HCT116 (cell line): ENCODE data around the gene E2F6. TPM values are rescaled to one million over a fixed set of nuclear protein-coding genes. Genes with fewer than 3 reads are reported as not detected.

ENCODE experiments used
- ATAC-seq: fragments of 200-7000 bp; cut with Tn5 transposase; 2 replicates; pipeline ENCODE4 v1.9.1; 2020; ENCODE audit warnings: mild to moderate bottlenecking, moderate library complexity
- BruUV-seq: library from RNA; stranded (reverse); fragments of 400-500 nt; replicated peaks from 2 replicates; lab custom pipeline; 2021; lab: Mats Ljungman, UMichigan
- CTCF ChIA-PET: fragments of 300-600 bp; sonication (Branson Sonifier 250); formaldehyde crosslinking; loops from one replicate; lab custom pipeline; 2021; ENCODE audit warnings: antibody characterized with exemption; lab: Charles Lee
- POLR2A ChIA-PET: fragments of 300-600, 350-600 bp; sonication (Branson Sonifier 250); formaldehyde crosslinking; loops from one replicate; lab custom pipeline; 2021; ENCODE audit warnings: antibody characterized with exemption; lab: Charles Lee
- RAD21 ChIA-PET, 2 experiments: fragments of 300-600 bp; sonication (Branson Sonifier 250); formaldehyde crosslinking; loops; one replicate each; lab custom pipeline; 2023; ENCODE audit warnings: low total read pairs in 2 of 2; ENCODE audit not compliant: uncharacterized antibody in 2 of 2, unreplicated experiment in 2 of 2, low non-redundant PET in 1 of 2; lab: Charles Lee
- DNase-seq: peaks from one replicate; pipeline ENCODE4 v3.0.0-alpha.2; 2010; ENCODE audit warnings: low read depth, low spot score
- H2AFZ ChIP-seq: fragments of 200-600 bp; shearing (Covaris generic), sonication (generic); 2 replicates; pipeline ENCODE4 v1.6.1; 2017; ENCODE audit warnings: low read depth, mixed run types, mixed read lengths, antibody characterized with exemption, low read length; ENCODE audit not compliant: poor library complexity, severe bottlenecking
- H3K27ac ChIP-seq: 2 replicates; pipeline ENCODE4 v1.5.1; 2012; ENCODE audit warnings: low read depth, low read length
- H3K27me3 ChIP-seq: fragments of 200-600 bp; sonication (generic); 2 replicates; pipeline ENCODE4 v1.6.1; 2016; ENCODE audit warnings: mixed run types, low read length, mixed read lengths; ENCODE audit not compliant: insufficient read depth
- H3K36me3 ChIP-seq, 2 experiments: fragments of 200-500 bp in 1 of 2; fragments of 200-600 bp in 1 of 2; sonication (Bioruptor generic) in 1 of 2; sonication (generic) in 1 of 2; 2 replicates each; pipeline versions ENCODE4 v1.5.1 to v1.6.1; 2014 to 2016; ENCODE audit warnings: low read length in 2 of 2, inconsistent platforms in 1 of 2, mixed read lengths in 1 of 2, mixed run types in 1 of 2; ENCODE audit not compliant: insufficient read depth in 2 of 2, control insufficient read depth in 1 of 2
- H3K4me1 ChIP-seq, 2 experiments: fragments of 200-600 bp in 1 of 2; sonication (generic) in 1 of 2; 2 replicates each; pipeline versions ENCODE4 v1.5.1 to v1.6.1; 2012 to 2017; ENCODE audit warnings: low read length in 2 of 2, inconsistent platforms in 1 of 2, mild to moderate bottlenecking in 1 of 2, mixed read lengths in 1 of 2, mixed run types in 1 of 2, moderate library complexity in 1 of 2; ENCODE audit not compliant: insufficient read depth in 2 of 2, control insufficient read depth in 1 of 2
- H3K4me2 ChIP-seq: fragments of 200-600 bp; sonication (generic); 2 replicates; pipeline ENCODE4 v1.6.1; 2017; ENCODE audit warnings: mixed run types, low read length, mixed read lengths
- H3K4me3 ChIP-seq, 2 experiments: fragments of 200-600 bp in 1 of 2; sonication (generic) in 1 of 2; replicated peaks in 1 of 2; 2 replicates each; pipeline ENCODE4 v1.5.1; 2011 to 2016; ENCODE audit warnings: low read length in 2 of 2, control low read depth in 1 of 2, low read depth in 1 of 2, mild to moderate bottlenecking in 1 of 2, mixed read lengths in 1 of 2, mixed run types in 1 of 2
- H3K79me2 ChIP-seq: fragments of 200-600 bp; sonication (generic); 2 replicates; pipeline ENCODE4 v1.6.1; 2017; ENCODE audit warnings: mild to moderate bottlenecking, mixed run types, low read length, moderate library complexity, mixed read lengths; ENCODE audit not compliant: insufficient read depth
- H3K9ac ChIP-seq: fragments of 200-600 bp; sonication (generic); 2 replicates; pipeline ENCODE4 v1.6.1; 2016; ENCODE audit warnings: low read length, mixed read lengths
- H3K9me2 ChIP-seq: fragments of 200-600 bp; sonication (generic), shearing (Covaris generic); 2 replicates; pipeline ENCODE4 v1.6.1; 2017; ENCODE audit warnings: mixed run types, mild to moderate bottlenecking, moderate library complexity; ENCODE audit not compliant: insufficient read depth
- H3K9me3 ChIP-seq, 2 experiments: fragments of 200-500 bp in 1 of 2; fragments of 200-600 bp in 1 of 2; sonication (Bioruptor generic) in 1 of 2; sonication (generic) in 1 of 2; 2 replicates each; pipeline ENCODE4 v1.6.1; 2014 to 2017; ENCODE audit warnings: low read length in 2 of 2, mixed read lengths in 2 of 2, inconsistent platforms in 1 of 2, low read depth in 1 of 2, mild to moderate bottlenecking in 1 of 2, mixed run types in 1 of 2, moderate library complexity in 1 of 2; ENCODE audit not compliant: control insufficient read depth in 1 of 2, insufficient read depth in 1 of 2
- H4K20me1 ChIP-seq: fragments of 200-600 bp; sonication (generic), shearing (Covaris generic); 2 replicates; pipeline ENCODE4 v1.6.1; 2017; ENCODE audit warnings: mixed run types, mild to moderate bottlenecking, moderate library complexity; ENCODE audit not compliant: insufficient read depth
- CBX3 ChIP-seq: IDR thresholded peaks from 2 replicates; pipeline ENCODE4 v1.6.1; 2012; ENCODE audit warnings: low read depth
- CEBPB ChIP-seq: IDR thresholded peaks from 2 replicates; pipeline ENCODE4 v1.6.1; 2012; ENCODE audit warnings: low read depth
- EGR1 ChIP-seq: IDR thresholded peaks from 2 replicates; pipeline ENCODE4 v1.6.1; 2012; ENCODE audit warnings: low read depth
- EZH2phosphoT487 ChIP-seq: fragments of 200-600 bp; IDR thresholded peaks from 2 replicates; pipeline ENCODE4 v1.6.1; 2018; ENCODE audit warnings: antibody characterized with exemption, borderline replicate concordance
- JUND ChIP-seq: IDR thresholded peaks from 2 replicates; pipeline ENCODE4 v1.6.1; 2012
- POLR2A ChIP-seq: IDR thresholded peaks from 2 replicates; pipeline ENCODE4 v1.7.0; 2011; ENCODE audit warnings: borderline replicate concordance; ENCODE audit not compliant: insufficient read depth, insufficient read length; ENCODE audit errors: extremely low read depth
- POLR2AphosphoS5 ChIP-seq: IDR thresholded peaks from 2 replicates; pipeline ENCODE4 v1.6.1; 2011; ENCODE audit warnings: mild to moderate bottlenecking, low read depth, low read length, moderate library complexity
- RAD21 ChIP-seq: IDR thresholded peaks from 2 replicates; pipeline ENCODE4 v1.6.1; 2012; ENCODE audit warnings: low read depth, mild to moderate bottlenecking
- SP1 ChIP-seq: IDR thresholded peaks from 2 replicates; pipeline ENCODE4 v1.6.1; 2012; ENCODE audit warnings: low read depth
- SRF ChIP-seq: IDR thresholded peaks from 2 replicates; pipeline ENCODE4 v1.6.1; 2012; ENCODE audit warnings: low read depth
- TCF7L2 ChIP-seq: IDR thresholded peaks from 2 replicates; pipeline ENCODE4 v1.7.0; 2011; ENCODE audit warnings: borderline replicate concordance, inconsistent platforms; ENCODE audit not compliant: insufficient read depth, insufficient read length; ENCODE audit errors: extremely low read depth
- ZNF274 ChIP-seq: fragments of 200-500 bp; sonication (Bioruptor generic); IDR thresholded peaks from 2 replicates; pipeline ENCODE4 v1.6.1; 2014; ENCODE audit warnings: mild to moderate bottlenecking, low read depth, low read length, inconsistent platforms
- intact Hi-C: fragments of 100-400 bp; cut with micrococcal nuclease; formaldehyde crosslinking; loops from 2 replicates; pipeline ENCODE4 v1.10.0; 2022
- total RNA-seq: library from RNA; stranded (reverse); gene quantifications from one replicate; pipeline ENCODE4 v1.2.1, GENCODE V29; 2021; ENCODE audit not compliant: unreplicated experiment
- TF ChIP-seq, protein P1 (sequence below): IDR thresholded peaks from 2 replicates; pipeline ENCODE4 v1.6.1; 2012
- TF ChIP-seq, protein P2 (sequence below): IDR thresholded peaks from 2 replicates; pipeline ENCODE4 v1.6.1; 2012; ENCODE audit warnings: low read depth
- TF ChIP-seq, protein P3 (sequence below), 3 experiments: fragments of 200-600 bp in 1 of 3; sonication (generic) in 1 of 3; IDR thresholded peaks in 2 of 3; conservative IDR thresholded peaks in 1 of 3; 2 replicates each; pipeline ENCODE4 v1.5.1; 2012 to 2017; ENCODE audit warnings: low read depth in 2 of 3, low read length in 2 of 3, antibody characterized with exemption in 1 of 3, borderline replicate concordance in 1 of 3, control low read depth in 1 of 3, mild to moderate bottlenecking in 1 of 3, mixed read lengths in 1 of 3, mixed run types in 1 of 3, moderate library complexity in 1 of 3; ENCODE audit not compliant: insufficient read depth in 1 of 3

Gene E2F6
- total RNA-seq, 1 experiment from 2014 or later, result 22.8 TPM

DNA sequence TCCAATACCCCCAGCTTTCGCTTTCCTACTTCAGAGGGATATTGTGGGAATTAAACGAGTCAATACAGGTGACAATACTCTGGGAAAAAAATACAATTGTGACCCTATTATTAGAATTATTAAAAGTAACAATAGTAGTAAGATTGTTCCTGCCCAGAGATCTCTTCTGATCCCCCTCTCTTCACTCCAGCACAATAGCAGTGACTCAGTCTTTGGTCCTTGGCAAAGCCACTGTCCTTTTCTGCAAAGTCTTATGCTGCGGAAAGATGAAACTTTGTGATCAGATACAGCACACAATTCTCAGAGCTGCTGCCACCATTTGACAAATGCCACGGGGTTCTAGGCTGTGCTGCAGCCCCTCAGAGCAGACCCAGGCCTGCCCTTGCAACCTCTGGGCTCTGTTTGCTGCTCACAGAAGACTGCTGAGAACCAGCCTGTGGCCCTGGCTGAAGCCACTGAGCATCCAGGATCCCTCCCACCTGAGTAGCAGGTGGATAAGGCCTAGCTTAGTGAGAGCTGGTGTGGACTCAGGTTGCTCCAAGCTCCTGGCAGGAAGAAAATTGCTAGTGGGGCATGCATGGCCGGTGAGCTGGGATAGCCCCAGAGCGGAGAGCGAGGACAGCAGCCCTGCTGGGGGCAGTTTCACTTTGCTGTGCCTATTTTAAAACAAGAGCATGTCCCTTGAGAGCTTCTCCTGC is 61.4 kb downstream of the E2F6 start:
- no TSS peak for BruUV-seq
- CTCF ChIA-PET, result no interaction called here
- no peak for TF ChIP-seq SRF
- no peak for TF ChIP-seq RAD21
- TF ChIP-seq EZH2phosphoT487, result no peak
- TF ChIP-seq TCF7L2, result no peak
- no peak for TF ChIP-seq EGR1
- no peak for TF ChIP-seq CBX3
- TF ChIP-seq POLR2AphosphoS5, result no peak
- TF ChIP-seq ZNF274, result no peak
- TF ChIP-seq JUND, result no peak
- TF ChIP-seq, protein P1, sequence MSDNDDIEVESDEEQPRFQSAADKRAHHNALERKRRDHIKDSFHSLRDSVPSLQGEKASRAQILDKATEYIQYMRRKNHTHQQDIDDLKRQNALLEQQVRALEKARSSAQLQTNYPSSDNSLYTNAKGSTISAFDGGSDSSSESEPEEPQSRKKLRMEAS, result no peak
- TF ChIP-seq, all 23 proteins: peak for 0
- no peaks in the 10 kb centered on the region for H3K9me3 ChIP-seq
- RAD21 ChIA-PET, result no interaction called here
- H3K36me3 ChIP-seq, result no peaks in the 10 kb centered on the region
- POLR2A ChIA-PET, result no interaction called here
- H3K9ac ChIP-seq, result no peak overlapping the region
- no peak overlapping the region for H2AFZ ChIP-seq
- no peak for ATAC-seq
- no peaks in the 10 kb centered on the region for H3K79me2 ChIP-seq
- H3K4me3 ChIP-seq, result no peak overlapping the region
- H3K27me3 ChIP-seq, result no peaks in the 10 kb centered on the region
- peaks cover 3 to 27% of the 10 kb centered on the region in 2 experiments; a peak in 2 of 4 replicates for H3K4me1 ChIP-seq
- no peak overlapping the region for H3K27ac ChIP-seq
- H4K20me1 ChIP-seq, result no peaks in the 10 kb centered on the region
- H3K9me2 ChIP-seq, result no peaks in the 10 kb centered on the region
- DNase-seq, result no peak
- intact Hi-C loops, result no loop called here
- H3K4me2 ChIP-seq, result no peak overlapping the region

DNA sequence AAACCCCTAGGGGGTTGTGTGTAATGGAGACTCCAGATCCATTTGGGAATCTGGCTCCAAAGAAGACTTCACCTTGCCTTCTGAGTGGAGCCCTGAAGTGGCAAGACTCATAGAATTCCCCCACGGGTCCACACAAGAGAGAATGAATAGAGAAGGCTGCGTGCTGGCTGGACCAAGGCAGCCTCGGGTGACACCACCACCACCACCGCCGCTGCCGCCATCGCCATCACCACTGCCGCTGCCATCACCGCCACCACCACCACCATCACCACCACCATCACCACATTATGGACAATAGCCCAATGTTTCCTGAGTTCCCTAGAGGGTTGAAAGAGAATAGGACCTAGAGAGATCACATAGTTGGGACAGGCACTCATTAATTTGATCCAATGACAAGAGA is 63.5 kb downstream of the E2F6 start:
- H3K79me2 ChIP-seq, result no peaks in the 10 kb centered on the region
- H3K4me3 ChIP-seq, result no peak overlapping the region
- H3K9ac ChIP-seq, result no peak overlapping the region
- no peak overlapping the region for H3K4me2 ChIP-seq
- DNase-seq (no peak), ATAC-seq (no peak)
- no peak overlapping the region for H3K27ac ChIP-seq
- TF ChIP-seq, protein P2, sequence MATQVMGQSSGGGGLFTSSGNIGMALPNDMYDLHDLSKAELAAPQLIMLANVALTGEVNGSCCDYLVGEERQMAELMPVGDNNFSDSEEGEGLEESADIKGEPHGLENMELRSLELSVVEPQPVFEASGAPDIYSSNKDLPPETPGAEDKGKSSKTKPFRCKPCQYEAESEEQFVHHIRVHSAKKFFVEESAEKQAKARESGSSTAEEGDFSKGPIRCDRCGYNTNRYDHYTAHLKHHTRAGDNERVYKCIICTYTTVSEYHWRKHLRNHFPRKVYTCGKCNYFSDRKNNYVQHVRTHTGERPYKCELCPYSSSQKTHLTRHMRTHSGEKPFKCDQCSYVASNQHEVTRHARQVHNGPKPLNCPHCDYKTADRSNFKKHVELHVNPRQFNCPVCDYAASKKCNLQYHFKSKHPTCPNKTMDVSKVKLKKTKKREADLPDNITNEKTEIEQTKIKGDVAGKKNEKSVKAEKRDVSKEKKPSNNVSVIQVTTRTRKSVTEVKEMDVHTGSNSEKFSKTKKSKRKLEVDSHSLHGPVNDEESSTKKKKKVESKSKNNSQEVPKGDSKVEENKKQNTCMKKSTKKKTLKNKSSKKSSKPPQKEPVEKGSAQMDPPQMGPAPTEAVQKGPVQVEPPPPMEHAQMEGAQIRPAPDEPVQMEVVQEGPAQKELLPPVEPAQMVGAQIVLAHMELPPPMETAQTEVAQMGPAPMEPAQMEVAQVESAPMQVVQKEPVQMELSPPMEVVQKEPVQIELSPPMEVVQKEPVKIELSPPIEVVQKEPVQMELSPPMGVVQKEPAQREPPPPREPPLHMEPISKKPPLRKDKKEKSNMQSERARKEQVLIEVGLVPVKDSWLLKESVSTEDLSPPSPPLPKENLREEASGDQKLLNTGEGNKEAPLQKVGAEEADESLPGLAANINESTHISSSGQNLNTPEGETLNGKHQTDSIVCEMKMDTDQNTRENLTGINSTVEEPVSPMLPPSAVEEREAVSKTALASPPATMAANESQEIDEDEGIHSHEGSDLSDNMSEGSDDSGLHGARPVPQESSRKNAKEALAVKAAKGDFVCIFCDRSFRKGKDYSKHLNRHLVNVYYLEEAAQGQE, result no peak
- no peak for TF ChIP-seq POLR2A
- TF ChIP-seq JUND, result no peak
- TF ChIP-seq, protein P3, sequence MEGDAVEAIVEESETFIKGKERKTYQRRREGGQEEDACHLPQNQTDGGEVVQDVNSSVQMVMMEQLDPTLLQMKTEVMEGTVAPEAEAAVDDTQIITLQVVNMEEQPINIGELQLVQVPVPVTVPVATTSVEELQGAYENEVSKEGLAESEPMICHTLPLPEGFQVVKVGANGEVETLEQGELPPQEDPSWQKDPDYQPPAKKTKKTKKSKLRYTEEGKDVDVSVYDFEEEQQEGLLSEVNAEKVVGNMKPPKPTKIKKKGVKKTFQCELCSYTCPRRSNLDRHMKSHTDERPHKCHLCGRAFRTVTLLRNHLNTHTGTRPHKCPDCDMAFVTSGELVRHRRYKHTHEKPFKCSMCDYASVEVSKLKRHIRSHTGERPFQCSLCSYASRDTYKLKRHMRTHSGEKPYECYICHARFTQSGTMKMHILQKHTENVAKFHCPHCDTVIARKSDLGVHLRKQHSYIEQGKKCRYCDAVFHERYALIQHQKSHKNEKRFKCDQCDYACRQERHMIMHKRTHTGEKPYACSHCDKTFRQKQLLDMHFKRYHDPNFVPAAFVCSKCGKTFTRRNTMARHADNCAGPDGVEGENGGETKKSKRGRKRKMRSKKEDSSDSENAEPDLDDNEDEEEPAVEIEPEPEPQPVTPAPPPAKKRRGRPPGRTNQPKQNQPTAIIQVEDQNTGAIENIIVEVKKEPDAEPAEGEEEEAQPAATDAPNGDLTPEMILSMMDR (IDR thresholded peaks at IDR 0.05 in 2 of 3, conservative IDR thresholded peaks at IDR 0.05 in 1 of 3; ENCODE audit: borderline replicate concordance in 1 of 3, insufficient read depth in 1 of 3, low read depth in 2 of 3, low read length in 2 of 3), result no peak
- TF ChIP-seq SP1, result no peak
- TF ChIP-seq CEBPB, result no peak
- no peak for TF ChIP-seq SRF
- H3K36me3 ChIP-seq, result no peaks in the 10 kb centered on the region
- RAD21 ChIA-PET, result no interaction called here
- H3K4me1 ChIP-seq, result peaks cover 3 to 22% of the 10 kb centered on the region in 2 experiments; a peak in 2 of 4 replicates
- no peaks in the 10 kb centered on the region for H3K27me3 ChIP-seq
- no peaks in the 10 kb centered on the region for H4K20me1 ChIP-seq
- intact Hi-C loops, result no loop called here
- H3K9me2 ChIP-seq, result no peaks in the 10 kb centered on the region
- CTCF ChIA-PET, result interaction anchor here (1.8 kb wide), 1 partner anchor 9 kb away, joined by 7 read pairs; no protein-coding TSS in a partner anchor
- no peaks in the 10 kb centered on the region for H3K9me3 ChIP-seq
- POLR2A ChIA-PET, result no interaction called here
- H2AFZ ChIP-seq, result no peak overlapping the region
- BruUV-seq, result no TSS peak
